Stimulated activated CD4-positive, alpha-beta T cell treated with anti-CD3 and anti-CD28 coated beads, TNF-alpha, amount 100 ng/mL, for 48 hours (primary cell): ENCODE data around the gene POLR2E.

Experiments used
- DNase-seq, 3 donors: peaks; one replicate each; pipeline ENCODE4 v3.0.0-alpha.2; 2020; ENCODE audit warnings: low read depth in 3 of 3

The POLR2E gene

GRCh38 chr19:1111641-1112267 lies 16.6 kb upstream of the POLR2E start:
- DNase-seq = no peak

DNA sequence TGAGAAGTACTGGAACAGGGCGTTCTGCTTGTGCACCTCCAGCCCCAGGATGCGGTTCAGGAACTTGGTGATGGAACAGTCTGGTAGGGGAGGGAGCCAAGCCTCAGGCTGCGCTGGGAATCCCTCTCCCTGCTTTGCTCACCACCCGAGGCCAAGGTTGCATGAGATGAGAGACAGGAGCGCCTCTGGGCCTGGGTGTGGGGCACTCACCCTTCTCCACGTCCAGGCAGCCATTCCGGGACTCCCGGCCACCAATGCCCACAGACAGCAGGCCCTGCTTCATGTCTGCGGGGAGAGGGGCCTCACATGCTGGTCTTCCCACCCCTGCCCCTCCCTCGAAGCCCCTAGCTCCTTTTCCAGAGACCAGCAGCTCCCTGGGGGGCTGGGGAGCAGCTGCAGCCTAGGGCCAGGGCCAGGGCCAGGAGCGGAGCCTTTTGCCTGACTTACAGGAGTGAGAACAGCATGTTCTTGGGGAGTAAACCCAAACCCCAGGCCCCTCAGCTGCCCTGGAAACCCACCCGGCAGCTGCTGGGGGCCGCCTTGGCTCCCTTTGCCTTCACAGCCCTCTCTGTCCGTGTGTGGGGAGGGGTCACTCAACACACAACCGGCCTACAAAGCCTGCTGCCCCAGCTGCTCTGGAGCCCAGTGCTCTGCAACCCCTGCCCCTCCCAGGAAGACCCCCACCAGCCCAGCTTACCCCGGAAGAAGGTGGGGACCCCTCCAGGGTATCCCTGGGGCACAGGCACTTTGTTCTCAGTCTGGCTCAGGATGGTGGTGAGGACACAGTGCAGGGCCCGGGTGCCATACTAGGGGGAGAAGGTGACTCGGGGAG lies 15.8 kb upstream of the POLR2E start:
- DNase-seq = no peak

GRCh38 chr19:1109697-1110671 lies 14.8 kb upstream of the POLR2E start:
- no peak for DNase-seq

- DNase-seq = no peak
Observed at GRCh38 chr19:1109032-1109551, 13.9 kb upstream of the POLR2E start.

DNA sequence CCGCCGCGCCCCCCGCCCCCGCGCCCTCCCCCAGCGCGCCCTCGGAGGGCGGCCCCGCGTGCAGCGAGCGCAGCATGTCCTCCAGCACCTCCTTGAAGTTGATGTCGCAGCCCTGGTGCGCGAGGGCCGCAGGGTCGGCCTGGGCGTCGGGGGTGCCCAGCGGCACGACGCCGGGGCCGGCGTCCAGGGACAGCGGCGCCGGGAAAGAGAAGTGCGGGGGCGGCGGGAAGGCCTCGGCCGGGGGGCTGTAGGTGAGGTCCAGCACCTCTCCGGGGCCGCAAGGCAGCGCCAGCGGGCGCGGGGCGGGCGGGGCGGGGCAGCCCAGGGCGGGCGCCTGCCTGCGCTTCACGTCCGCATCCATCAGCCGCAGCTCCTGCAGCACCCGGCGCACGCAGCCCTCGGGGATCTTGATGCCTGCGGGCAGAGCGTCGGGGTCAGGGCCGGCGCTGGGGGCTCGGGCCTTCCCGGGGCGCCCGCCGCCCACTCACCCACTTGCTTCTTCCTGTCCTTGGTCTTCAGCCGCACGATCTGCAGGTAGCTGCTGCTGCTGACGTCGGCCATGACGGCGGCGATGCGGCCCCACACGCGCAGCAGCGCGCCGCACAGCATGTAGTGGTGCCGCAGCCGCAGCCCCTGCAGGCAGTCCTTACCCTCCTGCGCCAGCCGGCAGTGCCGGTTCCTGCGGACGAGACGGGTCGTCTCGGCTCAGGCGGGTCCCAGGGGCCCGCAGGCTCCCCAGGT lies 13.3 kb upstream of the POLR2E start:
- DNase-seq = no peak

DNA sequence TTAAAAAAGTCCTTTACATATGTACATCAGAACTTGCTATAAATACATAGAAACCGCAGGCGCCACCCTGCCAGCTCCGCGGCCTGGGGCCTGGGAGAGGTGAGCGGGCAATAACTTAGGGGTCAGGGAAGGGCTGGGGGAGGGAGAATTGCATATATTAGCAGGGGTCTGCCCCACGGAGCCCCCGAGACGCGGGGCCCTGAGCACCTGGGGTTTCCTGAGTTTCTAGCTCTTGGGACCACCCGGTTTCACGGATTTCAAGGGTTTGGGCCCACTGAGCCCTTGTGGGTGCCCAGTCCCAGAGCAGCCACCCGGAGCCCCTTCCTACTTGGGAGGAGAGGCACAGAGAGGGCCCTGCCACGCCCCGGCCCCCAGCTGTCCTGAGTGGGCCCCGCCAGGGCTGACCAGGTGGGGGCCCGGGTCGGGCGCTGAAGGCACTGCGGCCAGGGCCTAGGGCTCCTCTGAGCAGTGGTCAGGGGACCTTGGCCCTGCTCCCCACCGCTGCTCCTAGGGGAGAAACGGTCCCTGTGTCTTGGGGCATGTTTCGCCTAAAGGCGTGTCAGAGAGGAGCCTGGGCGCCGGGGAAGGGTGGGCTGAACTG lies 12.6 kb upstream of the POLR2E start:
- DNase-seq = no peak

DNA sequence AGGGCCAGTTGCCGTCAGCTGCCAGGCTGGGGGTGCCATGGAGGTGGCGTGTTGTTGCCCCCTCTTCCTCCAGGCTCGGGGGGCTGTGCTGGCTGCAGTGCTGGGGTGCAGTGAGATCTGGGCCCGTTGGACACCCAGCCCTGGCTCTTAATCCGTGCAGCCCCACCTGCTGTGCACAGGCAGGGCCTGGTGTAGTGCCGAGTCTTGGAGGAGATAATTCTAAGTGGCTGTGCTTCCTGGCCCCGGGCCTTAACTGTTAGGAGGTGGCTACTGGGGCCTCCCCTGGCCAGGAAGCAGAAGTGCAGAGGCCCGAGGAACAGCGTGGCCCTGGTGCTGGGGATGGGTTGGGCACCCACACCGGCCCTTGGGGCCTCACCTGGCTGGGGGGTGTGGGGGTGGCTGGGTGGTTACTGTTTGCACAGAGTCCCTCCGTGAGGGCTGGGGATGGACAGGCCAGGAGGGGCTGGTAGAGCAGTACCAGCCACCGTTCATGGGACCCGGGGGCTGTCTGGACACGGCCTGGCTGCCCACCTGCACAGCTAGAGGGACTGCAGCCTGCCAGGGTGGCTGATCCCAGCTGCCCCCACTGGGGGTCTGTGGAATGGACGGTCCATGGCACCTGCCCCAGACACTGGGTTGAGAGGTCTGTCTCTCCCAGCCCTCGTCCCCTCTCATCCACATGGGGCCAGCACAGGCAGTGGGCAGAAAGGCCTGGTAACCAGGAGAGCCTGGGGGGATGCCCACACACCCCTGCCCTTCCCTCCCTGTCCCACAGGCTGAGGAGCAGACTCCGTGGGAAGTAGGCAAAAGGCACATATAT lies 11.9 kb upstream of the POLR2E start:
- no peak for DNase-seq

DNA sequence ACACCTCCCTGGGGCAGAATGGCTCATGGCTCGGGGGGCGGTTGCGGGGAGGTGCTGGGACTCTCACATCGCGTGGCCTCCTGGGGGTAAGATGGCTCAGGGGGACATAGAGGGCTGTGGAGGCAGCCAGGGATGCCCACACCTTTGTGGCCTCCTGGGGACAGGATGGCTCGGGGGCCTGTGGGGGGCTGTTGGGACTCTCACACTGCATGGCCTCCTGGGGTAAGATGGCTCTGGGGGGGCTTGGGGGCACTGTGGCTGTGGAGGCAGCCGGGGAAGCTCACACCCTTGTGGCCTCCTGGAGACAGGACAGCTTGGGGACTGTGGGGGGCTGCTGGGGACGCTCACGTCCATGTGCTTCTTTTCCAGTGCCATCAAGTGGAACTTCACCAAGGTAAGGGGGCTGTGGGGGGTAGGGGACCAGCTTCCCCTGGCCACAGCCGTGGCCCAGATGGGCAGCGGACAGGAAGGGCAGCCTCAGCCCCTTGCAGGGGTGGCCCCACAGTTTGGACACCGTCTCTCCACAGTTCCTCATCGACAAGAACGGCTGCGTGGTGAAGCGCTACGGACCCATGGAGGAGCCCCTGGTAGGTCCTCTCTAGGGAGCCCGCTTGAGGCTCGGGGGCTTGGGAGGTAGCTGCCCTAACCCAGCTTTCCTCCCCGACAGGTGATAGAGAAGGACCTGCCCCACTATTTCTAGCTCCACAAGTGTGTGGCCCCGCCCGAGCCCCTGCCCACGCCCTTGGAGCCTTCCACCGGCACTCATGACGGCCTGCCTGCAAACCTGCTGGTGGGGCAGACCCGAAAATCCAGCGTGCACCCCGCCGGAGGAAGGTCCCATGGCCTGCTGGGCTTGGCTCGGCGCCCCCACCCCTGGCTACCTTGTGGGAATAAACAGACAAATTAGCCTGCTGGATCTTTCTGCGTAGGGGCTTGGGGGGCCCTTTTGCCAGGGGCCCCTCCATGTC lies 11.0 kb upstream of the POLR2E start:
- no peak for DNase-seq

DNA sequence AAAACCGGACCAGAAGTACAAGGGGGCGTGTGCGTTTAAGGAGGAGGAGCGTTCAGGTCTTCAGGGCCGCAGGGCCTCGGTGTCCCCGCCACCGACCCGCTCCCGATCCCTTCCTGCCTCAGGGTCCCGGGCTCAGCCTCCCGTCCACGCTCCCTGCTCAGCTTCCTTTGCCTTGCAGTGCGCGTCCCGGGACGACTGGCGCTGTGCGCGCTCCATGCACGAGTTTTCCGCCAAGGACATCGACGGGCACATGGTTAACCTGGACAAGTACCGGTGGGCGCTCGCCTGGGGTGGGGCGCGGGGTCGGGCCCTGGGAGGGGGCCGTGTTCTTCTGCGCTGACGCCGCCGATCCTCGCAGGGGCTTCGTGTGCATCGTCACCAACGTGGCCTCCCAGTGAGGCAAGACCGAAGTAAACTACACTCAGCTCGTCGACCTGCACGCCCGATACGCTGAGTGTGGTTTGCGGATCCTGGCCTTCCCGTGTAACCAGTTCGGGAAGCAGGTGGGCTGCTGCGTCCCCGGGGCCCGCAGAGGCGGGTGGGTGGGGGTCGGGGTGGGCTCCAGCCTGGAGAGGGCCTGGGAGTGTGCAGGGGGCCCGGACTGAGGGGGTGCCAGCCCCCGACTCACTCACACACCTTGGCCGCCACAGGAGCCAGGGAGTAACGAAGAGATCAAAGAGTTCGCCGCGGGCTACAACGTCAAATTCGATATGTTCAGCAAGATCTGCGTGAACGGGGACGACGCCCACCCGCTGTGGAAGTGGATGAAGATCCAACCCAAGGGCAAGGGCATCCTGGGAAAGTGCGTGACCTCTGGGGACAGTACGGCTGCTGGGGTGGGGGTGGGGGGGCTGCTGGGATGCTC lies 10.1 kb upstream of the POLR2E start:
- no peak for DNase-seq

DNA sequence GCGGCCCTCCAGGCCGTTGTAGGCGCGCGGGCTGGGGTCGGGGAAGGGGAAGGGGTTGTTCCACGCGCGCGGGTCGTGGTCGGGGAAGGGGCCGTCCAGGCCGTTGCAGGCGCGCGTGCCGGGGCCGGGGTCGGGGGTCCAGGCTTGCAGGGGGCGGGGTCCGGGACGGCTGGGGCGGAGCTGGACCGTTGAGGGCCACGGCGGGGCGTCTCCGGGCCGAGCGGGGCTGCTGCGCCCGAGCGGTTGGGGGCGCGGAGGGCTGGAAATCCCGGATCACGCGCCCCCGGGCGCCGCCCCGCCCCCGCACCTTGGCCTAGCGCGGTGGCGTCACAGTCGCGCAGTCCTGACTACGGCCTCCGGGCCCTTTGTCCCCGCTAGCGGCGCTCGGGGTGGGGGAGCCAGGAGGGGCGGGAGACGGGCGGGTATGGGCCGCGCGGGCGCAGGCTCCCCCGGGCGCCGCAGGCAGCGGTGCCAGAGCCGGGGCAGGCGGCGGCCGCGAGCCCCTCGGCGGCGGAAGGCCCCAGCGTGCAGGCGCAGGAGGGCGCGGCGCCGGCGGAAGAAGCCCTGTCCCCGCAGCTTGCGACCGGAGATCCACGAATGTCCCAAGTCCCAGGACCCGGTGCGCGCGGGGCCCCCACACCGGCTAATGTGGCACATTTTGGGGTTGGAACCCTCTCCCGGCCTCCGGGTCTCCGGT lies 9.3 kb upstream of the POLR2E start:
- peak in 2 of 3 donors; percentile 50 to 68 for DNase-seq

DNA sequence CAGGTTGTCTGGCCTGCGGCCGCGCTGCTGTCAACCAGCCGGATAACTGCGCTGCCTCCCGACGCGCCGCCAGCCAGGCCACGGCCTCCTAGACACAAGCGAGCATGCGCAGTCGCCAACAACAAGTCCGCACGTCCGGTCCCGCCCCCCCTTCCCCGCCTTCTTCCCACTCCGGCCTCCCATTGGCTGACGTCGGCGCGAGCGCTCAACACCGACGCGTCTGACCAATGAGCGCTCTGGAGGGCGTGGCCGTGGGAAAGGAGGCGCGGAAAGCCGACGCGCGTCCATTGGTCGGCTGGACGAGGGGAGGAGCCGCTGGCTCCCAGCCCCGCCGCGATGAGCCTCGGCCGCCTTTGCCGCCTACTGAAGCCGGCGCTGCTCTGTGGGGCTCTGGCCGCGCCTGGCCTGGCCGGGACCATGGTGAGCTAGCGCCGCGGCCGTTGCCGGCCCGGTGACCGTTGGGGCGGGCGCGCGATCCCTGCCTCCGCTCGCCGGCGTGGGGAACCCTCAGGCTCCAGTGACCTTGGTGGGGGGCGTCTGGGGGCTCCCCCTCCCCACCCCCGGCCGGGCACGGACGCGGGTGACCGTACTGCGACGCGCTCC lies 8.6 kb upstream of the POLR2E start, which contains the start of gene GPX4:
Gene GPX4 (plus strand): TSS at position 287 of the 603 bp plus-strand sequence. CDS start 50 bp downstream, at position 337.
- DNase-seq = peak; percentile 94 to 98 (median 97)

DNA sequence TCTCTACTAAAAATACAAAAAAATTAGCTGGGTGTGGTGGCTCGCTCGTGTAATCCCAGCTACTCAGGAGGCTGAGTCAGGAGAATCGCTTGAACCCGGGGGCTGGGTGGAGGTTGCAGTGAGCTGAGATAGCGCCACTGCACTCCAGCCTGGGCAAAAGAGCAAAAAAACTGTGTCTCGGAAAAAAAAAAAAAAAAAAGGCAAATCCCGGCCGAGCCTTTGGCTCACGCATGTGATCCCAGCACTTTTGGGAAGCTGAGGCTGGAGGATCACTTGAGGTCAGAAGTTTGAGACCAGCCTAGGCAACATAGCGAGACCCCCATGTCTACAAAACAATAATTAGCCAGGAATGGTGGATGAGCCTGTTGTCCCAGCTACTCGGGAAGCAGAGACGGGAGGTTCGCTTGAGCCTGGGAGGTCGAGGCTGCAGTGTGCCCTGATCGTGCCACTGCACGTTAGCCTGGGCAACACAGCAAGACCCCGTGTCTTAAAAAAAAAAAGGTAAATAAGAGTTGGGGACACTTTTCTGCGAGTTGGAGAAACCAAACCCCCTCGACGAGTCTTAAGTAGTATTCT lies 8.0 kb upstream of the POLR2E start:
- no peak for DNase-seq

- DNase-seq = peak in 2 of 3 donors; percentile 46 to 64
Observed at GRCh38 chr19:1102407-1103131, 7.4 kb upstream of the POLR2E start.

GRCh38 chr19:1101337-1101698 lies 6.1 kb upstream of the POLR2E start:
- no peak for DNase-seq
